WERI-Rb-1 (cell line): ENCODE measurements around the gene YJEFN3.

Experiments used
- DNase-seq: peaks from one replicate; pipeline ENCODE4 v3.0.0-alpha.2; 2020
- H3K27ac ChIP-seq: fragments of 250-450 bp; sonication (Bioruptor Pico); 2 replicates; pipeline ENCODE4 v1.5.1; 2020; ENCODE audit warnings: mild to moderate bottlenecking, moderate library complexity
- H3K27me3 ChIP-seq: fragments of 250-450 bp; sonication (Bioruptor Pico); 2 replicates; pipeline ENCODE4 v1.5.1; 2021; ENCODE audit warnings: mild to moderate bottlenecking, low read depth, moderate library complexity; ENCODE audit not compliant: insufficient read depth, severe bottlenecking
- H3K36me3 ChIP-seq: fragments of 250-450 bp; sonication (Bioruptor Pico); 2 replicates; pipeline ENCODE4 v1.5.1; 2020; ENCODE audit warnings: mild to moderate bottlenecking, moderate library complexity
- H3K4me3 ChIP-seq: 2 replicates; pipeline ENCODE4 v1.5.1; 2011; ENCODE audit warnings: low read depth, mild to moderate bottlenecking, control low read depth, low read length
- H3K9me3 ChIP-seq: fragments of 250-450 bp; sonication (Bioruptor Pico); 2 replicates; pipeline ENCODE4 v1.5.1; 2021; ENCODE audit warnings: mild to moderate bottlenecking, moderate library complexity; ENCODE audit not compliant: severe bottlenecking
- CTCF ChIP-seq: IDR thresholded peaks from 2 replicates; pipeline ENCODE4 v1.5.1; 2011; ENCODE audit warnings: low read depth, mild to moderate bottlenecking, control low read depth, inconsistent platforms, low read length

The YJEFN3 gene

GRCh38 chr19:19508217-19508616 lies 20.5 kb upstream of the YJEFN3 start:
- no peaks in the 10 kb centered on the region for H3K9me3 ChIP-seq
- TF ChIP-seq CTCF, result no peak
- DNase-seq, result no peak
- no peak overlapping the region for H3K4me3 ChIP-seq
- no peak overlapping the region for H3K27ac ChIP-seq
- H3K36me3 ChIP-seq, result peaks cover 12% of the 10 kb centered on the region
- no peaks in the 10 kb centered on the region for H3K27me3 ChIP-seq

GRCh38 chr19:19510432-19510831 lies 18.3 kb upstream of the YJEFN3 start:
- H3K36me3 ChIP-seq, result no peaks in the 10 kb centered on the region; the same call in none of the 2 replicates
- peaks cover 4% of the 10 kb centered on the region for H3K9me3 ChIP-seq
- H3K27me3 ChIP-seq, result no peaks in the 10 kb centered on the region
- peak; percentile 53 for DNase-seq
- no peak overlapping the region for H3K27ac ChIP-seq
- H3K4me3 ChIP-seq, result no peak overlapping the region
- TF ChIP-seq CTCF, result no peak

- Histone ChIP-seq H3K27ac (no peak overlapping the region), H3K27me3 (no peaks in the 10 kb centered on the region), H3K4me3 (no peak overlapping the region), H3K9me3 (peaks cover 4% of the 10 kb centered on the region), H3K36me3 (peaks cover 8% of the 10 kb centered on the region; the same call in 1 of the 2 replicates)
- no peak for DNase-seq
- TF ChIP-seq CTCF, result no peak
Measured at GRCh38 chr19:19513682-19514081, 15.0 kb upstream of the YJEFN3 start.

- TF ChIP-seq CTCF, result no peak
- Histone ChIP-seq H3K36me3 (peaks cover 11% of the 10 kb centered on the region), H3K4me3 (no peak overlapping the region), H3K9me3 (peaks cover 4% of the 10 kb centered on the region), H3K27me3 (no peaks in the 10 kb centered on the region), H3K27ac (no peak overlapping the region)
- DNase-seq, result no peak
Measured at GRCh38 chr19:19514215-19514657, 14.5 kb upstream of the YJEFN3 start.

GRCh38 chr19:19514881-19515641 lies 13.7 kb upstream of the YJEFN3 start, which contains the start of gene TSSK6:
TSSK6 (minus strand) TSS chr19:19515548; CDS start chr19:19515427, 121 bp downstream.
- Histone ChIP-seq H3K4me3 (peak within 1 kb of the TSS; percentile 72), H3K27me3 (no peaks in the 10 kb centered on the region), H3K9me3 (peaks cover 4% of the 10 kb centered on the region), H3K27ac (peak within 1 kb of the TSS; percentile 77), H3K36me3 (peaks cover 17% of the 10 kb centered on the region)
- no peak for TF ChIP-seq CTCF
- no peak for DNase-seq
